T-helper 2 cell treated with Interferon-gamma antibody and Interleukin-4, amounts not matched to agents 5 μg/mL and 100 μg/mL, for 36 hours (primary cell): ENCODE measurements around the gene ZNF688.
"Not testable (repeated sequence)": the region's sequence is repeated elsewhere in the genome, so short reads cannot be mapped to it uniquely, and the experiment has no call there.

Source experiments
- DNase-seq: peaks from one replicate; pipeline ENCODE4 v3.0.0; 2021; ENCODE audit warnings: low spot score
- H3K27ac Mint-ChIP-seq: one replicate; pipeline ENCODE4 v1.8.0; 2021; ENCODE audit warnings: mild to moderate bottlenecking, mixed read lengths
- H3K27me3 Mint-ChIP-seq: one replicate; pipeline ENCODE4 v1.8.0; 2021; ENCODE audit warnings: low read depth, mixed read lengths
- H3K36me3 Mint-ChIP-seq: one replicate; pipeline ENCODE4 v1.8.0; 2021; ENCODE audit warnings: low read depth, mixed read lengths
- H3K4me1 Mint-ChIP-seq: one replicate; pipeline ENCODE4 v1.8.0; 2021; ENCODE audit warnings: low read depth, mixed read lengths
- H3K4me3 Mint-ChIP-seq: one replicate; pipeline ENCODE4 v1.8.0; 2022; ENCODE audit warnings: mild to moderate bottlenecking, moderate library complexity, mixed read lengths
- H3K9me3 Mint-ChIP-seq: one replicate; pipeline ENCODE4 v1.8.0; 2021; ENCODE audit warnings: mixed read lengths

ZNF688 gene

GRCh38 chr16:30526823-30527634 lies 44.5 kb downstream of the ZNF688 start:
- peak overlapping the region; percentile 89 for H3K27ac Mint-ChIP-seq
- DNase-seq: peak; percentile 96
- H3K36me3 Mint-ChIP-seq: peaks cover 9% of the 10 kb centered on the region
- peaks cover 24% of the 10 kb centered on the region for H3K4me1 Mint-ChIP-seq
- H3K27me3 Mint-ChIP-seq: no peaks in the 10 kb centered on the region
- H3K4me3 Mint-ChIP-seq: peak overlapping the region; percentile 85
- H3K9me3 Mint-ChIP-seq: no peaks in the 10 kb centered on the region

- Mint-ChIP-seq H3K9me3 (no peaks in the 10 kb centered on the region), H3K4me3 (peak within 1 kb of the TSS; percentile 85), H3K27ac (peak within 1 kb of the TSS; percentile 89), H3K27me3 (no peaks in the 10 kb centered on the region), H3K36me3 (peaks cover 16% of the 10 kb centered on the region), H3K4me1 (peaks cover 20% of the 10 kb centered on the region)
- peak; percentile 35 for DNase-seq
These were observed 45.2 kb downstream of the ZNF688 start, which contains the start of gene ZNF768 for GRCh38 chr16:30526137-30526822. Gene ZNF768, minus strand, starts transcription at chr16:30526566. Its CDS starts 153 bp downstream, at chr16:30526413.

GRCh38 chr16:30525844-30526136 lies 45.7 kb downstream of the ZNF688 start:
- peak overlapping the region; percentile 72 for H3K27ac Mint-ChIP-seq
- no peak for DNase-seq
- peaks cover 19% of the 10 kb centered on the region for H3K4me1 Mint-ChIP-seq
- H3K27me3 Mint-ChIP-seq: no peaks in the 10 kb centered on the region
- H3K36me3 Mint-ChIP-seq: peaks cover 16% of the 10 kb centered on the region
- peak overlapping the region; percentile 84 for H3K4me3 Mint-ChIP-seq
- H3K9me3 Mint-ChIP-seq: no peaks in the 10 kb centered on the region

- H3K27me3 Mint-ChIP-seq: no peaks in the 10 kb centered on the region
- H3K36me3 Mint-ChIP-seq: peaks cover 23% of the 10 kb centered on the region
- H3K9me3 Mint-ChIP-seq: no peaks in the 10 kb centered on the region
- H3K27ac Mint-ChIP-seq: no peak overlapping the region
- no peak for DNase-seq
- peaks cover 15% of the 10 kb centered on the region for H3K4me1 Mint-ChIP-seq
- H3K4me3 Mint-ChIP-seq: no peak overlapping the region
These were observed 46.6 kb downstream of the ZNF688 start for GRCh38 chr16:30524575-30525568.

- Mint-ChIP-seq H3K9me3 (no peaks in the 10 kb centered on the region), H3K4me3 (no peak overlapping the region), H3K36me3 (peaks cover 32% of the 10 kb centered on the region), H3K4me1 (peaks cover 15% of the 10 kb centered on the region), H3K27me3 (no peaks in the 10 kb centered on the region), H3K27ac (no peak overlapping the region)
- DNase-seq: no peak
These were observed 47.5 kb downstream of the ZNF688 start for GRCh38 chr16:30523768-30524574.

- H3K9me3 Mint-ChIP-seq, H3K27me3 Mint-ChIP-seq, H3K4me3 Mint-ChIP-seq, DNase-seq: not testable (repeated sequence)
- peaks cover 14% of the 10 kb centered on the region for H3K4me1 Mint-ChIP-seq
- H3K36me3 Mint-ChIP-seq: peaks cover 41% of the 10 kb centered on the region
- peak overlapping the region; percentile 39 for H3K27ac Mint-ChIP-seq
These were observed 48.6 kb downstream of the ZNF688 start for GRCh38 chr16:30522702-30523463.

- Mint-ChIP-seq H3K27me3 (no peaks in the 10 kb centered on the region), H3K4me3 (no peak overlapping the region), H3K27ac (peak overlapping the region; percentile 39), H3K9me3 (no peaks in the 10 kb centered on the region), H3K36me3 (peaks cover 49% of the 10 kb centered on the region), H3K4me1 (peaks cover 9% of the 10 kb centered on the region)
- DNase-seq: no peak
These were observed 49.5 kb downstream of the ZNF688 start for GRCh38 chr16:30521873-30522641.

GRCh38 chr16:30521476-30521872 lies 50.0 kb downstream of the ZNF688 start:
- peaks cover 55% of the 10 kb centered on the region for H3K36me3 Mint-ChIP-seq
- no peak overlapping the region for H3K4me3 Mint-ChIP-seq
- H3K9me3 Mint-ChIP-seq: no peaks in the 10 kb centered on the region
- no peaks in the 10 kb centered on the region for H3K27me3 Mint-ChIP-seq
- peaks cover 9% of the 10 kb centered on the region for H3K4me1 Mint-ChIP-seq
- peak overlapping the region; percentile 36 for H3K27ac Mint-ChIP-seq
- DNase-seq: no peak
